Lower leg skin (tissue), 4 donors: ENCODE data around the gene S1PR4. TPM values are rescaled to one million over a fixed set of nuclear protein-coding genes. Genes with fewer than 3 reads are reported as not detected.
"Not testable (repeated sequence)": the region's sequence is repeated elsewhere in the genome, so short reads cannot be mapped to it uniquely, and the experiment has no call there.

ENCODE experiments used
- DNase-seq, 2 donors: peaks; one replicate each; pipeline ENCODE4 v3.0.0-alpha.2; 2019; ENCODE audit warnings: low spot score in 2 of 2
- H3K4me3 ChIP-seq: fragments of 200-600 bp; sonication (generic); 2 replicates; pipeline ENCODE4 v1.5.1; 2017; ENCODE audit warnings: mild to moderate bottlenecking, low read depth; ENCODE audit not compliant: poor library complexity, severe bottlenecking
- POLR2A ChIP-seq, 2 donors: fragments of 450-650 bp; IDR thresholded peaks; one replicate each; pipeline ENCODE4 v1.6.1; 2016 to 2017; ENCODE audit warnings: antibody characterized with exemption in 2 of 2, mild to moderate bottlenecking in 1 of 2, moderate library complexity in 1 of 2
- whole genome bisulfite sequencing, 2 donors: methylation state at CpG; one replicate each; pipeline ENCODE4 v1.1.5; 2018; 5-methylcytosine and 5-hydroxymethylcytosine counted together
- intact Hi-C: fragments of 100-400 bp; cut with DNase I; formaldehyde crosslinking; loops from one replicate; pipeline ENCODE4 v1.15.0; 2023; ENCODE audit warnings: low total_unique reads
- total RNA-seq, 4 donors: library from RNA; depleted of rRNA; stranded (reverse); fragments of >200 nt; gene quantifications; one replicate each; pipeline ENCODE4 v1.1.0, GENCODE V29; 2016
- TF ChIP-seq, protein P1 (sequence below), 3 donors: fragments of 450-650 bp; IDR thresholded peaks; one replicate each; pipeline ENCODE4 v1.5.1; 2016; ENCODE audit warnings: antibody characterized with exemption in 3 of 3, mild to moderate bottlenecking in 3 of 3, moderate library complexity in 2 of 3

S1PR4 gene
- total RNA-seq, 4 donors from 2014 or later = 0.19 to 3.4 (median 2.2) TPM; not detected in 1

DNA sequence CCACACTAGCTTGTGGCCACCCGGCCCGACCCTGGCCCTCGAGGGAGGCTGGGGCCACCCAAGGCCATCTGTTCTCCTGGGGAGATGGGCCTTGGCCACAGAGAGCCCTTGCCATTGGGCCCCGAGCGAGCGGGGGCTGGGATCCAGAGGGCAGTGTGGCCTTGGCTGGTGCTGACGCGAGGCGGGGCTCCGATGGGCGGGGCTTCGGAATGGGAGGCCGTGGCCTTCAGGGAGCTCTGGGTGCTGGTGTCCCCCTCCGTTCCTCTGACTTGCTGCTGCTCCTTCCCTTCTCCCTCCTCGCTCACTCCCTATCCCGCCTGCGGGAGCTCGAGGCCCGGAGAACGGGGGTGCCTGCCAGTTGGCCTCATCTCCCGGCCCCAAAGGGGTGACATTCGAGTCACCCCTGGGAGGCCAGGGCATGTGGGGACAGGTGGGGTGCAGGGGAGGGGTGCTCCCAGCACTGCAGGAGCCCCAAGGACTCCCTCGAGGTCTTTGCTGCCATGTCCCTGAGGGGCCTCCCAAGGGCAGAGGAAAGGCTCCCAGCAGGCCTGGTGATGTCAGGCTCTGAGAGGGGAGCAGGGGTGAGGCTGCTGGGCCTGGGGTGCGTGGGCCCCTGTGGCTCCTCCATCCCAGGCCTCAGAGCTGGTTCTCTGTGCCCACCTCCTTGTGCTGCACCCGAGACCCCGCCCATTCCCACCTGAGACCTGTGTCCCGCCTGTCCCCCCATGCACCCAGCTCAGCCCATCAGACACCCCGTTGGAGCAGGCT lies 11.3 kb downstream of the S1PR4 start:
- no peak for DNase-seq

DNA sequence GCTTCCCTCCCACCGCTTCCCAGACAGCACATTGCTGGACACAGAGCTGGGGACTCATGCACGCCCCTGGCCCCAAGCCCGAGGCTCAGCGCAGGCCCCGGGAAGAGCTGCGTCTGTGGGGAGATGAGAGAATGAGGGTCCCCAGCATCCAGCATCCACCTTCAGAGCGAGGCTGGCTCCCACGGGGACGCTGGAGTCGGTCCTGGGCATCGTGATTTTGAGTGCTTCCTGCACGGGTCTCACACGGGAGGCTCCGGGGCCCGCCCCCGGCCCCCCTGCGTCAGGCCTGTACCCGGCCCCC lies 11.9 kb downstream of the S1PR4 start:
- WGBS, 2 donors = 92% methylated on average over 16 to 17 of the region's 18 CpGs

More for the DNA sequence above, 11.3 kb downstream of the S1PR4 start:
- 81 to 86% methylated on average over 24 to 28 of the region's 28 CpGs for WGBS, 2 donors
- H3K4me3 ChIP-seq = no peak overlapping the region
- intact Hi-C loops = no loop called here
- TF ChIP-seq POLR2A (IDR thresholded peaks at IDR 0.05) = no peak
- TF ChIP-seq, protein P1, sequence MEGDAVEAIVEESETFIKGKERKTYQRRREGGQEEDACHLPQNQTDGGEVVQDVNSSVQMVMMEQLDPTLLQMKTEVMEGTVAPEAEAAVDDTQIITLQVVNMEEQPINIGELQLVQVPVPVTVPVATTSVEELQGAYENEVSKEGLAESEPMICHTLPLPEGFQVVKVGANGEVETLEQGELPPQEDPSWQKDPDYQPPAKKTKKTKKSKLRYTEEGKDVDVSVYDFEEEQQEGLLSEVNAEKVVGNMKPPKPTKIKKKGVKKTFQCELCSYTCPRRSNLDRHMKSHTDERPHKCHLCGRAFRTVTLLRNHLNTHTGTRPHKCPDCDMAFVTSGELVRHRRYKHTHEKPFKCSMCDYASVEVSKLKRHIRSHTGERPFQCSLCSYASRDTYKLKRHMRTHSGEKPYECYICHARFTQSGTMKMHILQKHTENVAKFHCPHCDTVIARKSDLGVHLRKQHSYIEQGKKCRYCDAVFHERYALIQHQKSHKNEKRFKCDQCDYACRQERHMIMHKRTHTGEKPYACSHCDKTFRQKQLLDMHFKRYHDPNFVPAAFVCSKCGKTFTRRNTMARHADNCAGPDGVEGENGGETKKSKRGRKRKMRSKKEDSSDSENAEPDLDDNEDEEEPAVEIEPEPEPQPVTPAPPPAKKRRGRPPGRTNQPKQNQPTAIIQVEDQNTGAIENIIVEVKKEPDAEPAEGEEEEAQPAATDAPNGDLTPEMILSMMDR (IDR thresholded peaks at IDR 0.05) = no peak

DNA sequence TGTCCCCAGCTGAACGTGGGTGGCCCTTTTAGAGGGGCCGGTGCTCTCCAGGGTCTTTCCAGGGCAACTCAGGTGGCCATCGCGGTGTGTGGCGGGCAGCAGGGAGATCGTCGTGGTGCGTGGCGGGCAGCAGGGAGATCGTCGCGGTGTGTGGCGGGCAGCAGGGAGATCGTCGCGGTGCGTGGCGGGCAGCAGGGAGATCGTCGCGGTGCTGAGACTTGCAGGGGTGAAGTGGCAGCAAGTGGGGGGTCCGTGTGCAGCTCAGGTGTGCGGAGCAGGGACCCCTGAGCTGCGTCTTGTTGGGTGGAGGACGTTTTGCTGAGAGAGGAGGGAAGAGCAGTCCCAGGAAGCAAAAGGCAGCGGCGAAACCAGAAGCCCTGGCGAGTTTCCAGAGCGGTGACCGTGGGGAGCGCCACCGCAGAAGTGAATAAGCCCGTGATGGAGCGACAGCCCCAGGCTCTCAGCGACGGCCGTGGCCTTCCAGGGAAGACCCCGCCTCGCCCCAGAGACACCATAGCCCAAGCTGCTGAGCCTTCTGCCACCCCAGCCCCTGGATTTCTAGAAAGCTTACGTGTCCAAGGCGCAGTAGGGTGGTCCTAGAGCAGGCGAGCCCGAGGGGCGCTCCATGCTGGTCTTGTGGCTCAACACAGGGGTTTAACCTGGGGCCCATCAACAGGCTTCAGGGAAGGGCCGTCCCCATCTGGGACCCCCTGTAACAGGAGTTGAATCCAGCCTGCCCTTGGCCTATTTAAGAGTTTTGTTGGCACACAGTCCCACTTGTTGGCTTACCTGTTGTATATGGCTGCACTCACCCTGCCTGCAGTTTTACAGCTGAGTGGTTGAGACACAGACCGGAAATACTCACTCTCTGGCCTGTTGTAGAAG lies 12.6 kb downstream of the S1PR4 start:
- intact Hi-C loops = no loop called here
- DNase-seq = no peak
- 90 to 92% methylated on average over 39 to 46 of the region's 46 CpGs for WGBS, 2 donors
- no peak overlapping the region for H3K4me3 ChIP-seq
- no peak for TF ChIP-seq POLR2A (IDR thresholded peaks at IDR 0.05)
- TF ChIP-seq, protein P1 (IDR thresholded peaks at IDR 0.05) = no peak

More for the DNA sequence above, 11.9 kb downstream of the S1PR4 start:
- intact Hi-C loops = no loop called here
- no peak overlapping the region for H3K4me3 ChIP-seq
- no peak for TF ChIP-seq POLR2A (IDR thresholded peaks at IDR 0.05)
- TF ChIP-seq, protein P1 (IDR thresholded peaks at IDR 0.05) = no peak
- no peak for DNase-seq

DNA sequence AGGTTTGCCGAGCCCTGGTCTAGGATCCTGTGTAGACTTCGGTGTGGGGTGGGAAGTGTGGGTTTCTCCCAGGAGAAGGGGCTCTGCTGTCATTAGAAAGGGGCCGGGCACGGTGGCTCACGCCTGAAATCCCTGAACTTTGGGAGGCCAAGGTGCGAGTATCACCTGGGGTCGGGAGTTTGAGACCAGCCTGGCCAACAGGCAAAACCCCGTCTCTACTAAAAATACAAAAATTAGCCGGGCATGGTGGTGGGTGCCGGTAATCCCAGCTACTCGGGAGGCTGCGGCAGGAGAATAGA lies 13.2 kb downstream of the S1PR4 start:
- intact Hi-C loops, DNase-seq, H3K4me3 ChIP-seq: not testable (repeated sequence)
- 94 to 96% methylated on average over 12 of the region's 12 CpGs for WGBS, 2 donors

DNA sequence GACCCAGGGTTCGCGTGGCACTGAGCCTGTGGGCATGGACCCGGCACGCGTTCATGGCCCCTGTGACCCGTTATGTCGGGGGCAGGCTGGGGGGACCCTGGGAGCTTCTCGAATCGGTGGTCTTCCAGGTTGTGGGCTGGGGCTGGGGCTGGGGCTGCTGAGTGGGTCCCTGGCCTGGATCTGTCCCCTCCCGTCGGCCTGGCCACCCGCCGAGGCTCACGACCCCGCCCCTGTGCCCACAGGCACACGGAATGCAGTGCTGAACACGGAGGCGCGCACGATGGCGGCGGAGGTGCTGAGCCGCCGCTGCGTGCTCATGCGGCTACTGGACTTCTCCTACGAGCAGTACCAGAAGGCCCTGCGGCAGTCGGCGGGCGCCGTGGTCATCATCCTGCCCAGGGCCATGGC lies 13.7 kb downstream of the S1PR4 start:
- no peak for TF ChIP-seq POLR2A (IDR thresholded peaks at IDR 0.05)
- TF ChIP-seq, protein P1 (IDR thresholded peaks at IDR 0.05) = no peak
- no peak overlapping the region for H3K4me3 ChIP-seq
- intact Hi-C loops = no loop called here
- no peak for DNase-seq
- WGBS, 2 donors = 83 to 95% methylated on average over 6 to 13 of the region's 32 CpGs

DNA sequence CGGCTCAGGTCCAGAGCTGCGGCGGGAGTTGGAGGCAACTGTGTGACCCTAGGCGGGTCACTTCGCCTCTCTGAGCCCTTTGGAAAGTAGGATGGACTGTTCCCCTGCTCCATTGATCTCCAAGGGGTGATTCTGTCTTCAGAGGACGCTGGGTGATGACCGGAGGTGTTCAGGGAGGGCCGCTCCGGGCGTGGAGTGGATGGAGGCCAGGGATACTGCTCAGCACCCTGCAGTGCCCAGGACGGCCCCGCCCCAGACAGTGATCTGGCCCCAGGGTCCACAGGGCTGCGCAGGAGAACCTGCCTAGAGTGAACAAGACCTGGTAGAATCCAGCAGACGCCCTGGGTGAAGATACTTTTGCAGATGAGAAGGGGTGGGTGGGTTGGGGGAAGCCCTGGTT lies 14.1 kb downstream of the S1PR4 start:
- DNase-seq = no peak
- WGBS, 2 donors = 92 to 100% methylated on average over 1 to 14 of the region's 14 CpGs
- no peak overlapping the region for H3K4me3 ChIP-seq
- no peak for TF ChIP-seq POLR2A (IDR thresholded peaks at IDR 0.05)
- TF ChIP-seq, protein P1 (IDR thresholded peaks at IDR 0.05) = no peak
- intact Hi-C loops = no loop called here
